Activated CD4-positive, alpha-beta T cell treated with anti-CD3 and anti-CD28 coated beads, Interleukin-2, Interleukin-6, amounts not matched to agents 100 ng/mL and 50 ng/mL, durations not matched to agents 16 hours and 8 hours (primary cell): ENCODE results near the gene RASGRF2.
"Not testable (repeated sequence)": the region's sequence is repeated elsewhere in the genome, so short reads cannot be mapped to it uniquely, and the experiment has no call there.

ENCODE experiments used
- DNase-seq: peaks from one replicate; pipeline ENCODE4 v3.0.0-alpha.2; 2020

The RASGRF2 gene

DNA sequence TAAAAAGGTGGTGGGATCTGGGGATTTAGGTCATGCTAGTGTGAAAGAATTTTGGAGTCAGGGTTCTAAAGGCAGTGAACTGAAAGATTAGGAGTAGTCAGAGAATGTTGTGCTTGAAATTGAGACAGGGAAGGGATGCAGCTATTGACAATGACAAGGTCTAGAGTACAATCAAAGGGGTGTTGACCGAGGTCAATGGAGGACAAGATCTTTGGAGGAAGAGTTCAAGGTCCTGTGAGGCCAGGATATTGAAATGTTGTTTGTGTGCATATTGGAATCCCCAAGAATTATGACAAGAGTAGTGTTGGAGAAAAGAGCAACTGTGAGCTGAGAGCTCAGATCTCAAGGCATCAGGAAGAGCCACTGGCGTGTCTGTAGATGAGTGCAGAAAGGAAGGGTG lies 116.9 kb downstream of the RASGRF2 start:
- no peak for DNase-seq

DNA sequence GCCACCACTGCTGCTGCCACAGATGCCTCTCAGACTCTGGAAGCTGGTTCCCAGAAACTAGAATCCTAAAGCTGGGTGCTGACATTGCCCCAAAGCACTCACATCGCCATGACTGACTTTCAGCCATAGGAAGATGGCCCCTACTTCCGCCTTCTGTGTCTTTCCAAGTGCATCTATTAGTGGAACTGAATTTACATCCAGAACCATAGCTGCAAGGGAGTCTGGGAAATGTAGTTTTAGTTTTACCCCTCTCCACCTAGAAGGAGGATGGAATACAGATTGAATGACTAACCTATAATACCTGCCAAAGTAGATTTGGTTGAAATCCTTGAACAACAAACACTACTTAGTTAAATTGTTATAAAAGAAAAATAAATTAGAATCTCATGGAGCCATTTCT lies 118.8 kb downstream of the RASGRF2 start:
- no peak for DNase-seq

DNA sequence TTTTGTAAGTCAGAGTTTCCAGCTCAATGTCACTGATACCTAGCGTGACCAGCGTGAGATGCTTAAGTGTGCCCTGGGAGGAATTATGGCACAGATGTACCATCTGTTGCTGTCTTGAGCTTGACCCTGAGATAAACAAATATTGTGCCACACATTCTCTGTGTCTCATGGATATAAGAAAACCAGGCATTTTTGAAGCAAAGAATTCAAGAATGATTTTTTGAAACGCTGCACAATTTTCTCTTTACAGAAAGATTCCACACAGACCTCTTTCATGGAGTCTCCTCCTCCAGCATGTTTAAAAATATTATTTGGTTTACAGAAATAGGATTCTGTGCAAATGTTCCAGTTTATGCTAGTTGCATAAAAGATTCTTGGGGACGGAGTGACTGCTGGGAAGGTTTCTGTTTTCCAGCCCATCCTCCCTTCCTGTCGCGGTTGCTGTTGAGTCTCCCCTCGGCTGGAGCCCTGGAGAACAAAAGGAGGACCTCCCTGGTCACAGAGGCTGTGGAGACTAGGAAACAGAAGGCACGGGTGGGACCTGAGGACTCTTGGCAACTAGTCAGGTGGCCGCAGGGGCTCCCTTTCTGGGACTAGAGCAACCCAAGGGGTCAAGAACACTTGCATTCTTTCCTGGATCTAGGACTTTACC lies 120.8 kb downstream of the RASGRF2 start:
- no peak for DNase-seq

DNA sequence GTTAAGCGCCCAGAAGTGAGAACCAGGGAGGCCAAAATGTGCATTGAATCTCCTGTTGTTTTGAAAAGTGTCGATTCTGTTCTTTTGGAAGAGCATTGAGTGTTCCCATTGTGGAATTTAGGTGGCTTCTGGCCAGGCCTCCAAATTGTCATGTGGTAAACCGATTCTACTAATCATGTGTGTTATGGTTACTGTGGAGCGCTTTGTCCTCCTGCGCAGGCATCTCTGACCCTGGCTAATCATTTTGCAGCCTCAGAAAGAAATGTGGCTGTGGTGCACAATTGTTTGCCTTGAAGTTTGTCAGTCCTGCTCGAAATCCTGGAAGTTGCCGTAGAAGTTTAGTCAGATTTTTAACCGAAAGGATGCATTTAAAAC lies 121.3 kb downstream of the RASGRF2 start:
- DNase-seq: no peak

DNA sequence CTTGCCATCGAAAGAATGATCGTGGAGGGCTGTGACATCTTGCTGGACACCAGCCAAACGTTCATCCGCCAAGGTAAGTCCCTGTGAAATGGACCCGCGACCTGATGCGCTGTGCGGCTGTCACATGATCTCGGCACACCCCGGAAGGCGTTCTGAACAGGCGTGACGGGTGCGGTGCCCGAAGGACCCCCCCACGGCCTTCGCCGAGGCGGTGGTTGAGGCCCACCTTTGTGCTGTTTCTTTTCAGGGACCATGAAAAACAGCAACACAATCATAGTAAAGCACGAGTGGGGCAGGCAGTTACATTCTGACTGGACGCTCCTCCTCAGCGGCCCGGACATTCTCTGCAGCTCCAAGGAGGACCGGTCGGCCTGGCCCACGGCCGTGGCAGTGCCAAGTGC lies 126.7 kb downstream of the RASGRF2 start:
- no peak for DNase-seq

DNA sequence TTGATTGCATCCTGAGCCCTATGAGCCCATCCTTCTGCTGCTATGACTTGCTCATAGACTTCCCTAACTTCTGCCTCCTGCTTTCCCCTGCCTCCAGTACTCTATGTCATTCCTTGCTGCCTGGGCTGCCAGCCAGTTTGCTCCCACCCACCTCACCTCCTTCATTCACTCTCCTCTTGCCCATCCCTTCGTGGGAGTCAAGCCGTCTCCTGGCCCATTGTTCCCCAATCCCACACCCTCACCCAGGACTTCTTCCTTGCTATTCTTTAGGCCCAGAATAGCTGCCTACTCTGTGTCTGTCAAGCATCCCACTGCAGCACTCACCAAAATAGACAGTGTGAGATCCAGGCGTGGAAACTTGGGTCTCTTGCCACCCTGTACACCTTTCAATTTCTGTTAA lies 131.0 kb downstream of the RASGRF2 start:
- no peak for DNase-seq

DNA sequence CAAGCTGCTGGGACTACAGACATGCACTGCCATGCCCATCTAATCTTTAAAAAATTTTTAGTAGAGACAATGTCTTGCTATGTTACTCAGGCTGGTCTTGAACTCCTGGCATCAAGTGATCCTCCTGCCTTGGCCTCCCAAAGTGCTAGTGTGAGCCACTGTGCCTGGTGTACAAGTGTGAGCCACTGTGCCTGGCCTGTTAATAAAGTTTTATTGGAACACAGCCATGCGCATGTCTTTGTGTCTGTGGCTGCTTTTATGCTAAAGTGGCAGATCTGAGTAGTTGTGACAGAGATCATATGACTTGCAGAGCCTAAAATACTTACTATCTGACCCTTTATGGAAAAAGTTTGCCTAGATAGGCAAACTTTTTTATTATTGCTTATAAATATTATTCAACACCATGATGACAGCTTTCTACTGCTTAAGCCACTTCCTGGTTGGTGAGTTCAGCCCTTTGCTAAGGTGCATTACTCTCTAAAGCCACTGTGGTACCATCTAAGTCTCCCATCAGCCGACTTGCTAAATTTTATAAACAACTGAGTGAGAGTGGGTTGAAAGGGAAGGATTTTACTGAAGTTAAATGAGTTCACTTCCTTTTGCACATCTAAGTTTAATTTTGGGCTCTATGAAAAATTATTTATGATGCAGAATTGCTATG lies 133.5 kb downstream of the RASGRF2 start:
- no peak for DNase-seq

DNA sequence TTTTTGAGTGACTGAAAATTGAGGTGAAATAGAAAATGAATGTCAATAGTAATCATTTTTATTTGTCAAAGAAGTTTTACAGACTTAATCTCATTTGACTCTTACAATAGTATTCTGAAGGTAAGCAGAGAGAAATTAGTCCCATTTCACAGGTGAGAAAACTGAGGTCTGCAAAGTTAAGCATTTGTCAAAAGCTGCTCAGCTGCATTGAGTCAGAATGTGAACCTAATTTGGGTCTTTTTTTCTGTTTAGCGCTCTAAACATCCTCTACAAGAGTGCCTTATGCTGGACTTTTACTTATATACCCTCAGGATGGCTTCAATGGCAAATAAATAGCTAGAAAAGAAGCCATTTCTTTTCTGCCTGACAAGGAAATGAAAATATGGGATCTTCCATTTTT lies 135.7 kb downstream of the RASGRF2 start:
- no peak for DNase-seq

DNA sequence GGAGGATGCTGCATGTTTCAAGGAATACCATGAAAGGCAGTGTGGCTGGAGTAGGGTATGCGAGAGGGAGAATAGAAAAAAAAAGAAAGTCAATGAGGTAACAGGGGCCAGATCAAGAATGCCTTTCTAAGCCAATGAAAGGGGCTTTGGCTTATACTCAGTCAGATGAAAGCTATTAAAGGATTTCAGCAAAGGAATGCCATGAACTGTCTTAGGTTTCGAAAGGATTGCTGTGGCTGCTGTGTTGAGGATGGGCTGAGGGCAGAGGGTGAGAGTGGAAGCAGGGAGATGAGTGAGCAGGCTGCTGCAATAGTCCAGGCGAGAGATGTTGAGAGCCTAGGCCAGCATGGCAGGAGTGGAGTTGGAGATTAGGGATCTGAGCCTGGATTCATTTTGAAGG lies 137.6 kb downstream of the RASGRF2 start:
- DNase-seq: no peak

DNA sequence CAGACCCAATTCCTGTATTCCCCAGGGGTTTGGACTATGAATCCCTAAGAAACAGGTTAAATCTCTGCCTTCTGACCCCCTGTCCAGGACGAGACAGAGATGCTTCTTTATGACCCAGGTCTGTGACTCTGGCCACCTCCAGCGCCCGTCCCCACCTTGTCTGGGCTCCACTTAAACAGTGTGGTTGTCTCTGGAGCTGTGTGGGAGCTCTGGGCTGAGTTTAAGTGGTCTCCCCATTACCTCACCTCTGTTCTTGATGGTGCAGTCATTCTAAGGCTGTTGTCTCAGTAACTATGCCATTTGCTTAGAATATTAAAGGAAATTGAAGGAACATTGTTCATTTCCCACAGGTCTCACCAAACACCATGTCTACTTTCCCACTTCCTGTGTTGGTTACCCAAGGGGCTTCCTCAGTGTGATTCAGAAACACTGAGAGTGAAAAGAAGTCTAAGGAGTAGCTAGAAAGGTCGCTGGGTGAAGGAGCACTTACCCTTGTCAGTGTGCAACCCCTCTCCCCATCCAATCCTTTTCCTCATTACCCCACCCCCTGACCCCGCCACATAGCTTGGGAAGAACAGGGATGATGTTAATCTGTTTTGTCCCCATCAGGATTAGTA lies 145.2 kb downstream of the RASGRF2 start:
- peak; percentile 4 for DNase-seq

DNA sequence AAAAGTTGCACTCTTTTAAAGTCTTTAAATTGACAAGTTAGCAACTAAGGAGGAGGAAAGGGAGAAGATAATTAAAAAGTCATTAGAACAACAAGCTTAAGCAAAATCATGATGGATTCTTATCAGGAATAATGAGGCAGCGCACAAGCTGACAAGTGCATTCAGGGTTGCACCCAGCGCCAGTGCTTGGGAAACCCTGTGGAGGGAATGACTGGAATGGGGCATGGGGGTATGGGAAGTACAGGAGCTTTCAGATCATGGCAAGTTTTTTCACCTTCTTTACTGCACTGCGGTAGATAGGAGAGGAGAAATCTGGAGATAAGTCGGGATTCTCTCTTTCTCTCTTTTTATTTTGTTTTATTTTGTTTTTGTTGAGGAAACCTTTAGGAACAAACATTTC lies 155.1 kb downstream of the RASGRF2 start:
- DNase-seq: no peak

DNA sequence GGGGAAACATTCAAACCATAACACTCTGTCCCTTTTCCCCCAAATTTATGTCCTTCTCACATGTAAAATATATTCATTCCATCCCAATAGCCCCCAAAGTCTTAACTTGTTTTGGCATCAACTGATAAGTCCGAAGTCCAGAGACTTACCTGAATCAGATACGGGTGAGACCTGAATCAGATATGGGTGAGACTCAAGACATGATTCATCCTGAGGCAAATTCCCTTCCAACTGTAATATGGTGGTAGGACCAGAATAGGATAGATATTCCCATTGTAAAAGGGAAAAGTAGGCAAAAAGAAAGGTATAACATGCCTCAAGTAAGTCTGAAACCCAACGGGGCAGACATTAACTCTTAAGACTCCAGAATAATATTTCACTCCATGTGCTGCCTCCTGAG lies 157.4 kb downstream of the RASGRF2 start:
- DNase-seq: no peak

DNA sequence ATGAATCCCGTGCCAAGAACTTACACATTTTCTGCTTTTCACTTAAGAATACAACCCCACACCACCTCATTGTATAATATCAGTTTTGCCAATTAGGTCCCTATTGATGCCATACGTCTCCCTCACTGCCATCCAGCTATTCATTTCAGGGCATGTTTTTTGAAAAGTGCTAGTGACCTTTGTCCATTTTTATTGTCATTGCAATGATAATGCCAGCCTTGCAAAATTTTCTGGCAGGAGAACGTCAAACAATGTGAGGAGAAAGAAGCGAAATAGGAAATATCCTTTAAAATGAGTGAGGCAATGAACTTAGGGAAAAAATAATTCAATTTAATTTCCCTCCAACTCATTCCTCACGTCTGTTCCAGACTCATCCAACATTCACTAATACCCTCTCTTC lies 161.1 kb downstream of the RASGRF2 start:
- no peak for DNase-seq

DNA sequence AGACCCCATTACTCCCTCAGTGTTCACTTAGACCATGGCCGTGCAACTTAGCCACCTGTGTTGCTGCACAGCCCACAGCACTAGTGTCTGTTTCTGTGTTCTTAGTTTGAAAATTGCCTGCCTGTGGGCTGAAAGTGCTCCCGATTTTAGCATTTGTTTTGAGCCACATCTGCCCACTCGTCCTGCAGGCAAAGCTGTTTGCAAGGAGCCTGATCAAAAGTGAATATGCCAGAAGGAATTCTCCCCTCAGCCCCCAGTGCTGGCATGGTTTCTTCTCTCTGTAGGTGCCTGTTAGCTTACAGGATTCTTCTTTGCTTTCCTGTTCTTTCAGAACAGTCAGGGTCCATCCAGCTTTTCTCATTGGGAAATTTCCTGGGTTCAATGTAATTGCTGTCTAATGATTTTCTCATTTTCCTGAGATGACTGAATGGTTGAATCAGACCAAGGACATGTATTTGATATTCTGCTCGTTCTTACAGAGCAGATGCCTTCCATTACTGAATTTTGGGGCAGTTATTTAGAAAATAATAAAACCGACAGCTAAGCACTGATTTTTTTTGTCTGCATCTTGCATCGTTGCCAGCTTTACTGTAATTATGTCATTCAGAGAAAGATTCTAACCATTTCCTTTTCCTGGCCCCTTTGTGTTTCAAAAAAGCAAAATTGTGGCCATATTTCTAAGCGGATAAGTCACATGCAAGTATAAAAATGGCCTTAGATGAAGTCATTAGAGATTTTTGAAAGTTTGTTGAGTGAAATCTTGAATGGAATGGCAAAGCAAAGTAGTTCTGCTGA lies 161.9 kb downstream of the RASGRF2 start:
- DNase-seq: peak; percentile 12

DNA sequence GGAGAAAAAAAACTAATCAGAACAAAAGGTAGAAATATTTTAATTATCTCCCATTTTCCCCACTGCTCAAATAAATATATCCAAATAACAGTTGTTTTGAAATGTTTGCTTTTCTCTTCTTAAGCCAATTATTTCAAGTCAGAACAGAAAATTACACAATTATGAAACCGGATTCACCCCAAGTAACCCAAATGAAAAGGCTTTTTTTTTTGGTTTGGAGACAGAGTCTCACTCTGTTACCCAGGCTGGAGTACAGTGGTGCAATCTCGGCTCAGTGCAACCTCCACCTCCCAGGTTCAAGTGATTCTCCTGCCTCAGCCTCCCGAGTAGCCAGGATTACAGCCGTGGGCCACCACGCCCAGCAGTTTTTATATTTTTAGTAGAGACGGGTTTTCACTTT lies 164.5 kb downstream of the RASGRF2 start:
- DNase-seq: not testable (repeated sequence)

DNA sequence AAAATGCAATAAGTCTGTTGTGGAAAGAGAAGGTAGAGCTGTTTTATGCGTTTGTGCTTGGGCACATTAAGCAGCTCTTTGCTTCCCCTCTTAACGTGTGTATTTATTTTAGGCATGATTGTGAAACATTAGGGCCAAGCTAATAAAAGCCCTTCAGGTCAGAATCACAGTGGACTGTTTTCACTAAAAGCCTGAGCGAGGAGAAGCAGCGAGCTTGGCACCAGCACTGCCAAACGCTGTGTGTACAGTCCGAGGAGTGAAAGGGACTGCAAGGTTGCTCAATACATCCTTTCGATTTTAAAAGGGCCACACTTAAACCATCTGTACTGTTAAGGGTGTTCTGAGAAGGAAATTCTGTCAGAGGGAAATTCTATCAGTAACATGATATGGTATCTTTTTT lies 165.8 kb downstream of the RASGRF2 start:
- no peak for DNase-seq

DNA sequence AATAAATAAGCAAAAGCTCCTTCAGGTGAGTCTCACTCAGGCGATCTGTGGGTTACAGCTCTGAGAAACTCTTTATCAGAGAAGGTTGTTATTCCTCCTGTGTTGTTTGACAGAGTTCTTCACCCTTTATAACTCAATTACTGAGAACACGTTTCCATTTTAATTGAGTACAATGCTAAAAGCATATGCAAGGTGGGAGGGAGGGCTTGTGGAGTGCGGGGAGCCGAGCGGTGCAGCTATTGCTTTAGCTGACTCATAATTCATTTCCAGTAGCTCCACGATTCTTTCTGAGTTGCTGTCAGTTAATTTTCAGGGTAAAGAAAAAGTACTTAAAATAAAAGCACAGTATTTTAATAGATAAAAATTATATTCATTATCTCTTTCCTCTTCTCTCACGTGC lies 168.3 kb downstream of the RASGRF2 start:
- no peak for DNase-seq

DNA sequence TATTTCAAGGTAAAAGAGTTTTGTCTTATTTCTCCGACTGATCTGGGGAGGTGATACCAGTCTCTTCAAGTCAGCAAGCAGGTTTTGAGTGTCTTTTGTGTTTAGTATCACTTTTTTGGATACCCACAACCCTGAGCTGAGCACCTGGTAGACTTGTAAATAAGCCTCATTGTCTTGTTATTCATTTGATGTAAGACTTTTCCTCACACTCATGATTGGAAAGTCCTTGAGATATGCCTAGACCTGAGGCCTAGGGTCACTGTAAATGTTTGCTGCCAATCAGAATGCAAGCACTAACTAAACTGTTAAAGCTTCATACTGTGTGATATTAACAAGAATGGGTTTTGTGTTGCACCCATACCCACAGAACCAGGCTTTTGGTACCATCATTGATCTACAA lies 172.2 kb downstream of the RASGRF2 start:
- DNase-seq: no peak

DNA sequence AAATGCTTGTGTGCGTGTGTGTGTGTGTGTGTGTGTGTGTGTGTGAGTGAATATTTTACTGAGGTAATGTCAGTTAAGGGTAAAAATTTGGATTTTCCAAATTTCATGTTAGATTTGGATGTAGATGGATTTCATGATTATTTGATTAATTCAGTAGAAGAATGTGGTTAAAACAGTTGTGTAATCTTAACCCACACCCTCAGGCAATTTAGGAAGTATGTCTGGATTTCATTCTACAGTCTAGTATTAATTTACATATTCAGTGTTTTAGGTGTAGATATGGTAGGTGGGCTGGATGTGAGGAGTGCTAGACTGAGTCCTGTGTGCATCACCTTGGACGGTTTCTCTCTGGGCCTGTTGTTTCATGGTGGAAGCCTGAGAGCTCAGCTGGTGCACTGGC lies 173.9 kb downstream of the RASGRF2 start:
- no peak for DNase-seq

DNA sequence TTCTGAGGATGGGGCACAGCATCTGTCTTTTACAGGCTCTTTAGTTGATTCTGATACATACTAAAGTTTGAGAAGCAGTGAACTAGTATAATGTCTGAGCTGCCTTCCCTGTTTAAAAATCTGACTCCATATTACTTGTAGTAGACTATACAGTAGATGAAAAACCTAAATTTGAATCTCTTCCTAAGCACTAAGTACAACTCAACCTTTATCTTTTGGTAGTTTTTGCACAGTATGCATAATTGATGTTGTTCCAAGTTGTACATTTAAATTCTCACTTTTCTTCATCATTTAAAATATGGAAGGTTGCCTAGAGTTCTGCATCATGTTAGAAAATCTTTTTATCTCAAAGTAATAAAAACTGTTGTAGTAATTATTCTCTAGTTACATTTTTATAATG lies 174.4 kb downstream of the RASGRF2 start:
- DNase-seq: no peak

DNA sequence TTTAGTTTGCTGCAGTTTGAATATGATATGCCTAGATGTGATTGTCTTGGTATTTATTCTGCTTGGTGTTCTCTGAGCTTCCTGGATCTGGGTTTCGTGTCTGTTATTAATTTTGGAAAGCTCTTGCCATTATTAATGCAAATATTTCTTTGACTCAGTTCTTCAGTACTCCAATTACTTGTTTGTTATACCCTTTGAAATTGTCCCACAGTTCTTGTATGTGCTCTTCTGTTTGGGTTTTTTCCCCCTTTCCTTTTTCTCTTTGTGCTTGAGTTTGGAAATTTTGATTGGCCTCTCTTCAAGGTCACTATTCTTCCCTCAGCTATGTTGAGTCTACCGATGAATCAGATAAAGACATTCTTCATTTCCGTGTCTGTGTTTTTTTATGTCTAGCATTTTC lies 176.4 kb downstream of the RASGRF2 start:
- DNase-seq: no peak

DNA sequence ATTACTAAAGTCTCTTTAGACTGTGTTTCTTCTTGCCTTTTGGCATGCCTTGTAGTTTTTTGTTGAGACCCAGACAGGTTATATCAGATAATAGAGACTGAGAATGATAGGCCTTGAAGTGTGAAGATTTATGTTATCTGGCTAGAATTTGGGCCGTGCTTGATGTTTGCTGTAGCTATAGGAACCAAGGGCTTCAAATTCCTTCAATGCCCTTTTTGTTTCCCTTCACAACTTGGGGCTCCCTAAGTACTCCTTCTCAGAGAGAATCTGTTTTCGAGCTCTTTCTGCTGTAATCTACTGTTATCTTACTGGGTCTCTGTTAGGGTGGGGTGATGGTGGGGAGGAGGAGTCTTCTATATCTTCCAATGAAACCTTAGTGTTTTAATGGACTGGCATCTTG lies 177.7 kb downstream of the RASGRF2 start:
- no peak for DNase-seq

DNA sequence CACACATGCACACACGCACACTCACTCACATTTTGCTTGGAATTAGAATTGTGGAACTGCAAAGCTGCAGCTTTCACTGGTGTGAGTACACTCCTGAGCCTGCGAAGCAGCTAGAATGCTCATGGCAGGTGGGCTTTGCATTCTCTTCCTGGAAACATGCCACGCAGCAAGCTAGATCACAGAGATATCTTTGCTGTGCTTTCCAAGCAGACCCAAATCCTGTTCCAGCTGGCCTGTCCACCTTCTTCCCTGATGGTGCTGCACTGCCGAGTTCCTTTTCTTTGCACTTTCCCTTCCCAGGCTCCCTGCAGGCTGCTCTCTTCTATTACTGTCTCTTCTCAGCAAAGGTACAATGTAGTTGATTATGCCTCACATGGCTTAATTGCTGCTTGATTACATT lies 180.3 kb downstream of the RASGRF2 start:
- no peak for DNase-seq

DNA sequence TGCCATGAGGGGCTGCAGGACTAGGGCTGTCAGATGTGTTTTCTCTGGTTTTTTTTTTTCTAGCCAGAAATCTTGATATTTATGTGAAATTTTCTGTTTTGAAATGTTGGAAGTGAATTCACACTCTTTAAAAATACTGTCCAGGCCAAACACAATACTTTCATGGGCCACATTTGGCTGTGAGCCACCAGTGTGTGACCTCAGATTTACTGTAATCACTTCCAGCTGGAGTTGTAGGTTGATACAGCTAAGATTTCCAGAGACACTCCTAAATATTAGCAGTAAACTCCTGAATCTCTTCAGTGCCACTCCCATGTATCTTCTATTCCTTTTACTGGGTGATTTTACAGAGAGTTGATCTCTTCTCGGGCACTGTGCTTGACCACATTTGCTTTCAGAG lies 180.8 kb downstream of the RASGRF2 start:
- DNase-seq: no peak
